ENCODE data around the gene SLC9A2. TPM values are rescaled to one million over a fixed set of nuclear protein-coding genes. Genes with fewer than 3 reads are reported as not detected.

SLC9A2 gene
- total RNA-seq, 1 experiment from 2014 or later: 13.4 TPM

GRCh38 chr2:102690012-102690411 lies 70.7 kb downstream of the SLC9A2 start:
- CTCF ChIA-PET: no interaction called here
- BruUV-seq (replicated peaks): no TSS peak

GRCh38 chr2:102696463-102696862 lies 77.1 kb downstream of the SLC9A2 start:
- Histone ChIP-seq H3K79me2 (ENCODE audit: low read depth) (no peaks in the 10 kb centered on the region), H3K9me3 (ENCODE audit: insufficient read depth, low read depth) (no peaks in the 10 kb centered on the region), H2AFZ (no peak overlapping the region), H3K4me3 (no peak overlapping the region), H3K27me3 (ENCODE audit: insufficient read depth, low read depth) (no peaks in the 10 kb centered on the region), H3F3A (ENCODE audit: insufficient read depth, low read depth) (no peaks in the 10 kb centered on the region), H4K20me1 (ENCODE audit: insufficient read depth) (no peaks in the 10 kb centered on the region), H3K36me3 (ENCODE audit: low read depth) (no peaks in the 10 kb centered on the region), H3K9me2 (ENCODE audit: insufficient read depth) (no peaks in the 10 kb centered on the region), H3K4me2 (no peak overlapping the region), H3K27ac (no peak overlapping the region), H3K4me1 (replicated peaks; ENCODE audit: insufficient read depth) (no peaks in the 10 kb centered on the region)
- BruUV-seq (replicated peaks): no TSS peak
- no peak for DNase-seq
- ChIA-PET POLR2A (ENCODE audit: unreplicated experiment) (no interaction called here), CTCF (no interaction called here)
- intact Hi-C loops (cut with micrococcal nuclease; ENCODE audit: unreplicated experiment): no loop called here
- no peak for TF ChIP-seq EZH2 (IDR thresholded peaks at IDR 0.05; ENCODE audit: low read depth)
- no peak for TF ChIP-seq CTCF (conservative IDR thresholded peaks at IDR 0.05)

More at GRCh38 chr2:102690012-102690411, 70.7 kb downstream of the SLC9A2 start:
- no peaks in the 10 kb centered on the region for H3K4me1 ChIP-seq (replicated peaks; ENCODE audit: insufficient read depth)
- H3K4me3 ChIP-seq: no peak overlapping the region
- H3K4me2 ChIP-seq: no peak overlapping the region
- intact Hi-C loops (cut with micrococcal nuclease; ENCODE audit: unreplicated experiment): no loop called here
- no peak overlapping the region for H3K27ac ChIP-seq
- DNase-seq: no peak
- no peaks in the 10 kb centered on the region for H4K20me1 ChIP-seq (ENCODE audit: insufficient read depth)
- H3K27me3 ChIP-seq (ENCODE audit: insufficient read depth, low read depth): no peaks in the 10 kb centered on the region
- no peaks in the 10 kb centered on the region for H3F3A ChIP-seq (ENCODE audit: insufficient read depth, low read depth)
- no peaks in the 10 kb centered on the region for H3K9me2 ChIP-seq (ENCODE audit: insufficient read depth)
- no peak for TF ChIP-seq CTCF (conservative IDR thresholded peaks at IDR 0.05)
- no peak for TF ChIP-seq EZH2 (IDR thresholded peaks at IDR 0.05; ENCODE audit: low read depth)
- no peak overlapping the region for H2AFZ ChIP-seq
- no peaks in the 10 kb centered on the region for H3K36me3 ChIP-seq (ENCODE audit: low read depth)
- H3K9me3 ChIP-seq (ENCODE audit: insufficient read depth, low read depth): no peaks in the 10 kb centered on the region
- POLR2A ChIA-PET (ENCODE audit: unreplicated experiment): no interaction called here
- H3K79me2 ChIP-seq (ENCODE audit: low read depth): no peaks in the 10 kb centered on the region

GRCh38 chr2:102698369-102699111 lies 79.2 kb downstream of the SLC9A2 start:
- DNase-seq: no peak
- no peaks in the 10 kb centered on the region for H3F3A ChIP-seq (ENCODE audit: insufficient read depth, low read depth)
- no peaks in the 10 kb centered on the region for H3K9me2 ChIP-seq (ENCODE audit: insufficient read depth)
- no peaks in the 10 kb centered on the region for H3K27me3 ChIP-seq (ENCODE audit: insufficient read depth, low read depth)
- no TSS peak for BruUV-seq (replicated peaks)
- TF ChIP-seq EZH2 (IDR thresholded peaks at IDR 0.05; ENCODE audit: low read depth): no peak
- no peak overlapping the region for H3K4me2 ChIP-seq
- H3K4me3 ChIP-seq: no peak overlapping the region
- H2AFZ ChIP-seq: no peak overlapping the region
- ChIA-PET POLR2A (ENCODE audit: unreplicated experiment) (no interaction called here), CTCF (no interaction called here)
- no peaks in the 10 kb centered on the region for H3K79me2 ChIP-seq (ENCODE audit: low read depth)
- H3K36me3 ChIP-seq (ENCODE audit: low read depth): no peaks in the 10 kb centered on the region
- intact Hi-C loops (cut with micrococcal nuclease; ENCODE audit: unreplicated experiment): no loop called here
- no peak overlapping the region for H3K27ac ChIP-seq
- H4K20me1 ChIP-seq (ENCODE audit: insufficient read depth): no peaks in the 10 kb centered on the region
- no peaks in the 10 kb centered on the region for H3K4me1 ChIP-seq (replicated peaks; ENCODE audit: insufficient read depth)
- no peaks in the 10 kb centered on the region for H3K9me3 ChIP-seq (ENCODE audit: insufficient read depth, low read depth)

All from PC-9 (cell line).